ENCODE results near the gene UACA.

- TF ChIP-seq, protein P1, sequence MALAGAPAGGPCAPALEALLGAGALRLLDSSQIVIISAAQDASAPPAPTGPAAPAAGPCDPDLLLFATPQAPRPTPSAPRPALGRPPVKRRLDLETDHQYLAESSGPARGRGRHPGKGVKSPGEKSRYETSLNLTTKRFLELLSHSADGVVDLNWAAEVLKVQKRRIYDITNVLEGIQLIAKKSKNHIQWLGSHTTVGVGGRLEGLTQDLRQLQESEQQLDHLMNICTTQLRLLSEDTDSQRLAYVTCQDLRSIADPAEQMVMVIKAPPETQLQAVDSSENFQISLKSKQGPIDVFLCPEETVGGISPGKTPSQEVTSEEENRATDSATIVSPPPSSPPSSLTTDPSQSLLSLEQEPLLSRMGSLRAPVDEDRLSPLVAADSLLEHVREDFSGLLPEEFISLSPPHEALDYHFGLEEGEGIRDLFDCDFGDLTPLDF (CRISPR knock-in tag; IDR thresholded peaks at IDR 0.05): no peak
- no peak for TF ChIP-seq NR3C1 (CRISPR knock-in tag; conservative IDR thresholded peaks at IDR 0.05; ENCODE audit: low read depth)
- TF ChIP-seq USF2 (CRISPR knock-in tag; IDR thresholded peaks at IDR 0.05): no peak
- TF ChIP-seq, protein P2, sequence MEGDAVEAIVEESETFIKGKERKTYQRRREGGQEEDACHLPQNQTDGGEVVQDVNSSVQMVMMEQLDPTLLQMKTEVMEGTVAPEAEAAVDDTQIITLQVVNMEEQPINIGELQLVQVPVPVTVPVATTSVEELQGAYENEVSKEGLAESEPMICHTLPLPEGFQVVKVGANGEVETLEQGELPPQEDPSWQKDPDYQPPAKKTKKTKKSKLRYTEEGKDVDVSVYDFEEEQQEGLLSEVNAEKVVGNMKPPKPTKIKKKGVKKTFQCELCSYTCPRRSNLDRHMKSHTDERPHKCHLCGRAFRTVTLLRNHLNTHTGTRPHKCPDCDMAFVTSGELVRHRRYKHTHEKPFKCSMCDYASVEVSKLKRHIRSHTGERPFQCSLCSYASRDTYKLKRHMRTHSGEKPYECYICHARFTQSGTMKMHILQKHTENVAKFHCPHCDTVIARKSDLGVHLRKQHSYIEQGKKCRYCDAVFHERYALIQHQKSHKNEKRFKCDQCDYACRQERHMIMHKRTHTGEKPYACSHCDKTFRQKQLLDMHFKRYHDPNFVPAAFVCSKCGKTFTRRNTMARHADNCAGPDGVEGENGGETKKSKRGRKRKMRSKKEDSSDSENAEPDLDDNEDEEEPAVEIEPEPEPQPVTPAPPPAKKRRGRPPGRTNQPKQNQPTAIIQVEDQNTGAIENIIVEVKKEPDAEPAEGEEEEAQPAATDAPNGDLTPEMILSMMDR (IDR thresholded peaks at IDR 0.05): no peak
- TF ChIP-seq TCF7 (CRISPR knock-in tag; IDR thresholded peaks at IDR 0.05; ENCODE audit: low read depth): no peak
- no peak for TF ChIP-seq ZNF219 (CRISPR knock-in tag; IDR thresholded peaks at IDR 0.05; ENCODE audit: borderline replicate concordance)
- TF ChIP-seq ATF3 (CRISPR knock-in tag; conservative IDR thresholded peaks at IDR 0.05): no peak
These were observed 48.8 kb downstream of the UACA start for GRCh38 chr15:70714565-70714964.
